D721Med (cell line): ENCODE results near the gene ZNF736.
A peak's percentile ranks its signal among the peaks of the same experiment; 100 is the strongest.
"Not testable (repeated sequence)": the region's sequence is repeated elsewhere in the genome, so short reads cannot be mapped to it uniquely, and the experiment has no call there.

Source experiments
- DNase-seq: peaks from one replicate; pipeline ENCODE4 v3.0.0; 2011; ENCODE audit warnings: low spot score; ENCODE audit not compliant: insufficient read length
- FAIRE-seq: peaks from 2 replicates; lab custom pipeline; 2011; peaks lifted over from hg19 to GRCh38; lab: Jason Lieb, UNC
- TF ChIP-seq, protein P1 (sequence below): IDR thresholded peaks from 2 replicates; pipeline ENCODE4 v1.5.1; 2012; ENCODE audit warnings: mild to moderate bottlenecking, control low read depth; ENCODE audit not compliant: insufficient read depth; ENCODE audit errors: missing control alignments

Gene ZNF736

DNA sequence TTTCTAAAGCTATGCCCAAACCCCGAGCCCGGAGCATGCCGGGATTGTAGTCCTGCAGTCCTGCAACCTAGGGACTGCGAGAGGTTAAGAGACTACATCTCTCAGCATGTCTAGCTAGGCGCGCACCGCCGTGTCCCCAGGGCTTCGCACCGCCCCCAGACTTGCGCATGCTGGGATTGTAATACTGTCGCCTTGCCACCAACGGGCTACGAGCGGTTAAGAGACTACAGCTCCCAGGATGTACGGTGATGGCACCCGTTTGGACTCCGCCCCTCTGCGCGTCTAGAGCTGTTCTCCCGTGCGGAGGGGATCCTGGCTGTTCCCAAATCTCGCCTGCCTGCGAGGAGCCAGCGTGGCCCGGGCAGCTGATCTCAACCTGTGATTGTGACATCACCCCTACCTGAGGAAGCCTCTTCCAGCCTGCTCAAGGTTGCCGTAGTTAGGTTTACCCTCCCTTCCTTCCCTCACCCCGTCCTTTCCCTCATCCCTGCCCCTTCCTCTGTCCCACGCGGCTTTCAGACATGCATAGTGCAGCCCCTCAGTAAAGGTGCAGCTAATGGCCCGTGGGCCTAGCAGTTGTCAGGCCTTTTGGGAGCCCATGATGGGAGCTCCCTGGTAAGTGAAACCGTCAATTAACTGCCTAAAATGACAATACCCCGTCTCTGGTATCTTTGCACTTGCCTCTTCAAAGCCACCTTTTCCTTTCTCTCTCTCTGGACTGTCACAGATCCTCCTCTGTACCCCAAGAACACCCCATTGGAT is 6.3 kb upstream of the ZNF736 start:
- TF ChIP-seq, protein P1, sequence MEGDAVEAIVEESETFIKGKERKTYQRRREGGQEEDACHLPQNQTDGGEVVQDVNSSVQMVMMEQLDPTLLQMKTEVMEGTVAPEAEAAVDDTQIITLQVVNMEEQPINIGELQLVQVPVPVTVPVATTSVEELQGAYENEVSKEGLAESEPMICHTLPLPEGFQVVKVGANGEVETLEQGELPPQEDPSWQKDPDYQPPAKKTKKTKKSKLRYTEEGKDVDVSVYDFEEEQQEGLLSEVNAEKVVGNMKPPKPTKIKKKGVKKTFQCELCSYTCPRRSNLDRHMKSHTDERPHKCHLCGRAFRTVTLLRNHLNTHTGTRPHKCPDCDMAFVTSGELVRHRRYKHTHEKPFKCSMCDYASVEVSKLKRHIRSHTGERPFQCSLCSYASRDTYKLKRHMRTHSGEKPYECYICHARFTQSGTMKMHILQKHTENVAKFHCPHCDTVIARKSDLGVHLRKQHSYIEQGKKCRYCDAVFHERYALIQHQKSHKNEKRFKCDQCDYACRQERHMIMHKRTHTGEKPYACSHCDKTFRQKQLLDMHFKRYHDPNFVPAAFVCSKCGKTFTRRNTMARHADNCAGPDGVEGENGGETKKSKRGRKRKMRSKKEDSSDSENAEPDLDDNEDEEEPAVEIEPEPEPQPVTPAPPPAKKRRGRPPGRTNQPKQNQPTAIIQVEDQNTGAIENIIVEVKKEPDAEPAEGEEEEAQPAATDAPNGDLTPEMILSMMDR, result no peak
- FAIRE-seq (no peak), DNase-seq (peak; percentile 30)

DNA sequence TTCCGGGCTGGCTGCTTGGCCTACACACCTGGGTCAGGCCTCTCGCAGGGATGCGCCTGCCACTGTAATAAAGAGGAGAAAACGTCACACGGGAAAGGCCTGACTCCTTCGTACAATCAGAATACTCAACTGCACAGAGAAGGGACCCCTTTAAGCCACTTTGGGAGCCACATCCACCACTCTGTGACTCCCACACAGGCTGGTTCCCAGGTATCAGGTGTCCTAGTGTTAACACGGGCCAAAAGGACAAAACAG is 5.8 kb upstream of the ZNF736 start:
- FAIRE-seq (no peak), DNase-seq (no peak)
- TF ChIP-seq, protein P1, result no peak

DNA sequence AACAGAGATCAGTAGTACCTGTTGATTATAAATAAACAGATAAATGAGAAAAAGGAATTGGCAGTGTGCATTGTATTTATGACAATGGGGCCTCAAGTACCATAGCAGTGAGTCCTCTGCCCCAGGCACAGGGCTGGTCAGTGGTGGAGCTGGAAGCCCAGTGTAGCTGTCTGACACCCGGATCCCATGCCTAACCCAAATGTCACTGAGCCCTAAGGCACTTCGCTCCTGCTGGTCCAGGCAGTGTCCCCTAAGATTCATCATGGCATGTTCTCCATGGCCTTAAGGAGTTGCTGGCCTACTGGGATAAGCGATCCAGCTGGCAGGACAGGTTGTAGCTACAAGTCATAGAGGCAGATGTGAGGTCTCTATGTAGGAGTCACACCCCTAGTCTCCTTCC is 3.3 kb upstream of the ZNF736 start:
- no peak for DNase-seq
- no peak for FAIRE-seq
- TF ChIP-seq, protein P1, result no peak

DNA sequence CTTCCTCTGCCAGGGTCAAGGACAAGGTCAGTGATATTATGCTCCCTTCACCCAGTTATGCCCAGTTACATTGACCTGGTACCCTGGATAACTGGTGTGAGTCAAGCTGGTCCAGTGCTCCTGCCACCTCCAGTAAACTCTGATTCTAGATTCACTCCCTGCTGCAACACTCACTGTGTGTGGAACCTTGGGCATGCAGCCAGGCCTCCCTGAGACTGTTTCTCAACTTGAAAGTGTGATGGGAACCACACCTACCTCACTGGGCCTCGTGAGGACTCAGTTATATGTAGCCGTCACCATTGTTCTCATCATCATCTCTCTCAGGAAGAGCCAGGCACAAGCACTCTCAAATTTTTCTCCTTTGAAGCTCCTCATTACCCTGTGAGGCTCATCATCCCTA is 935 bp upstream of the ZNF736 start:
- no peak for FAIRE-seq
- TF ChIP-seq, protein P1, result no peak
- DNase-seq, result no peak

DNA sequence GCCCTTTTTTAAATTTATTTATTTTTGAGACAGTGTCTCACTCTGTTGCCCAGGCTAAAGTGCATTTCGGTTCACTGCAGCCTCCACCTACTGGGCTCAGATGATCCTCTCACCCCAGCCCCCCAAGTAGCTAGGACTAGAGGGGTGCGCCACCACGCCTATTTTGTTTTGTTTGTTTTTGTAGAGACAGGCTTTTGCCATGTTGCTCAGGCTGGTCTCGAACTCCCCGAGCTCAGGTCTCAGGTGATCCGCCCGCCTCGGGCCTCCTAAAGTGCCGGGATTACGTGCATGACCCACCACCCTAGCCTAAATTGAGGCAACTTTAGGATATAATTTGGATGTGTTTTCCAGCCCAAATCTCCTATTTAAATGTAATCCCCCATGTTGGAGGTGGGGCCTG is 805 bp downstream of the ZNF736 start:
- DNase-seq (no peak), FAIRE-seq (no peak)
- TF ChIP-seq, protein P1, result no peak

DNA sequence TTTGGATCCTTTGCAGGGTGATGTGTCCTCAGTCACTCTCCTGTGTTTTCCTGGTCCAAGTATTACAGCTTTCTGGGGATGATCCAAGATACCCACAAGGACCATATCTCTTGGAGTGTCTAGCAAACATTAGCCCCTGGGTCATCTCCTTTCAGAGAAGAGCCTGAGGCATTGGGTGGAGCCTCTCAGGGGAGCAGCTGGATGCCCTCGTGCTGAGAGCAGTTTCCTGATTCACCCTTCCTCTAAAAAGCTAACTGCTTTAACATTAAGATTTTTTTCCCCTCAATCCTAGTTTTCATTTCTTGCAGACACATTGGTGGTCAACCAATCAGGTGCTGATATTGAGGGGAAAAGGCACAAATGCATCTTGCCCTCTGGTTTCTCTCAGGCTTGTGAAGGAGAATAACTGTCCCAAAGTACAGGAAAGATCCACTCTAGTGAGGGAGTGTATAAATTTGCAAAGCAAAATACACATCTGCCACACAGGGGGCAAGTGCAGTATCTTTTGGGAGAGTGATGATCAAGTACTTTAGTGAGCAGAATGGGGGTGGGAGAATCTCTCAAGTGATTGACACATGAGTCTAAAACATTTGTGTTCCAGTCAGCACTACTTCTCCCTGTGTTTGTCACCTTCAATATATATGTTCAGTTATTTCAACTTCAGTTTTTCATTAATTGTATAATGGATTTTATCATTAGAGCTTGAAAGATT is 2.4 kb downstream of the ZNF736 start:
- not testable (repeated sequence) for DNase-seq, FAIRE-seq

DNA sequence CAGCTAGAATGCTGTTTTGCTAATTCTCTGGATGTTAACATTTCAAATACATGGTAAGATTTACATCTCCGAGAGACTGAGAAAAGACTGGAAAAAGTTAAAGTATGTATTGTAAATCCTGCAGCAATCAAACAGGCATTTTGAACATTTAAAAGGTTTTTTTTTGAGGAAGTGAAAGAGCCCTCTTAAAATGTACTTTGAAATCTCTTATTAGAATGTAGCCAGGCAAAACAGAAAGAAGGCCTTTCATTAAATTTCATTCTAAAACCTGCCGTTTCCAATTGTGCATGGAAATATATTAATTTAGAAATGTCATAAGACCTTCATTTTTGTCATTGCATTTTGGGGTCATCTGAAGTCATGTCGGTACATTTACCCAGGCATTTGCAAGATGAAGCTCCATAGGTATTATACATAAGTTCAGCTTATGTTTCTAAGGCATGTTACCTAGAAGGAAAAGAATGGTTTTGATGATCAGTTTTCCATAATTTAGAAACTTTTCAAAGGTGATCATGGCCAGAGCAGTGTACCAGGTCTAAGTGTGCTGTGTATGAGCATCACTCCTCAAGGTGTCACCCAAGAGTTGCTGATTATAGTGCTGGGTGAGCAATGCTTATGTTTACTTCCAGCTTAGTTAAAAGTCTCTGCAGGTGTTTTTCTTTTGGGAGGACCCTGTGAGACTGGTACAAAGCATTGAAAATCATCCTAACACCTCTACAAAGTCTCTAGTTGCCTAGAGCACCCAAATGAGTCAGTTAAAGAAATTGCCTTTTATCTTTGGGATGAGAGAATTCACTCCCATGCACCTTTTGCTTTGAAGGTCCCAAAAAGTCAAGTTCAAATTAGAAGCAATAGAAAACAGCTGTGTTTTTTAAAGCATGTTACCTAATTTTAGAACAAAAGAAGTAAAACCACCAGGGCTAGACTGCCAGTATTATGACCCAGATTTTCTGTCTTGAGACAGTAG is 7.1 kb downstream of the ZNF736 start:
- TF ChIP-seq, protein P1, result no peak
- DNase-seq (no peak), FAIRE-seq (peak; percentile 78)

DNA sequence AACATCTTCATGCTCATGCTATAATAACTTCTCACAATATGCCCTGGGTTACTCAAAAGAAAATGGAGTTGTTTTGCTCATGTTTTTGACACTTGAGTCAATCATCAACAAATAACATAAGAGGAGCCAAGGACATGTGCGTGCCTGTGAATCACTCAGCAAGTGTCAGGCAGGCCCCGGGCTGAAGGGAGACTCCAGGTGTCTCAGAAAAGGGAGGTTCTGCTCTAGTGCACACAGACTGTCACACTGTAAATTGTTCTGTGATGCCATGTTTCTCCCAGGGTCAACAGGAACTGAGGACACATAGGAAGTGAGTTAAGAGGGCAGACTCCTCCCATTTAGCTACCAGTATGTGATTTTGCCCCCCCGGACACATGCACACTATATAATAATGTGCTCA is 10.4 kb downstream of the ZNF736 start:
- not testable (repeated sequence) for DNase-seq, FAIRE-seq

DNA sequence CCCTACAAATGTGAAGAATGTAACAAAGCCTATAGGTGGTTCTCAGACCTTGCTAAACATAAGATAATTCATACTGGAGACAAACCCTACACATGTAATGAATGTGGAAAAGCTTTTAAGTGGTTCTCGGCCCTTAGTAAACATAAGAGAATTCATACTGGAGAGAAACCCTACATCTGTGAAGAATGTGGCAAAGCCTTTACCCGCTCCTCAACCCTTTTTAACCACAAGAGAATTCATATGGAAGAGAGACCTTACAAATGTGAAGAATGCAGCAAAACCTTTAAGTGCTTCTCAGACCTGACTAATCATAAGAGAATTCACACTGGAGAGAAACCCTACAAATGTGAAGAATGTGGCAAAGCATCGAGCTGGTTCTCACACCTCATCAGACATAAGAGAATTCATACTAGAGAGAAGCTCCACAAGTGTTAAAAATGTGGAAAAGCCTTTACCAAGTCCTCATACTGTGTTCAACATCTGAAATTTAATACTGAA is 35.0 kb downstream of the ZNF736 start:
- not testable (repeated sequence) for FAIRE-seq, DNase-seq
